HUES6 (cell line): ENCODE measurements around the gene SLC38A9.
"Not testable (repeated sequence)": the region's sequence is repeated elsewhere in the genome, so short reads cannot be mapped to it uniquely, and the experiment has no call there.

ENCODE experiments used
- H3K27ac ChIP-seq: 2 replicates; pipeline ENCODE4 v1.7.0; 2013; ENCODE audit warnings: low read depth, mild to moderate bottlenecking, low read length, inconsistent platforms
- H3K27me3 ChIP-seq: 2 replicates; pipeline ENCODE4 v1.6.1; 2013; ENCODE audit warnings: low read length; ENCODE audit not compliant: control insufficient read depth, insufficient read depth
- H3K36me3 ChIP-seq: 2 replicates; pipeline ENCODE4 v1.6.1; 2013; ENCODE audit warnings: low read length; ENCODE audit not compliant: control insufficient read depth, insufficient read depth
- H3K4me1 ChIP-seq: 2 replicates; pipeline ENCODE4 v1.6.1; 2013; ENCODE audit warnings: low read length; ENCODE audit not compliant: control insufficient read depth, insufficient read depth
- H3K4me3 ChIP-seq: 2 replicates; pipeline ENCODE4 v1.5.1; 2013; ENCODE audit warnings: low read depth, low read length
- H3K9ac ChIP-seq: one replicate; pipeline ENCODE4 v1.6.1; 2013; ENCODE audit warnings: mild to moderate bottlenecking, low read length
- H3K9me3 ChIP-seq: 2 replicates; pipeline ENCODE4 v1.6.1; 2013; ENCODE audit warnings: low read depth, low read length; ENCODE audit not compliant: control insufficient read depth, insufficient read depth

The SLC38A9 gene

DNA sequence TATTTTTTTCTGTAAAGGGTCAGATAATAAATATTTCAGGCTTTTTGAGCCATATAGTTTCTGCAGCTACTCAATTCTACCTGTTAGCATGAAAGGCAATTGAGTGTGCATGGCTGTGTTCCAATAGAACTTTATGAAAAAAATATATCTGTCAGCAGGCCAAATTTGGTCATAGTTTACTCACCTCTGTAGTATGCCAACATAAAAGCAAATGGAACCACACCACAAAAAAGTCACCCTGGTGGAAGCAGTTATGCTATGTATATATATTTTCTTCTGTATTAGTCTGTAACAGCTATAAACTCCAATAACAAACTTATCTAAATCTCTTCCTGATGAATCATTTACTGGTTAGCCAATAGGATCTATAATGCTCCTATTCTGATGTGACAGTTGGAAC, 3.4 kb downstream of the SLC38A9 start:
- H3K27ac ChIP-seq: no peak overlapping the region
- H3K4me1 ChIP-seq: 0 out of 2 replicates have a peak, but pooled peaks cover 3% of the 10 kb centered on the region
- H3K4me3 ChIP-seq: no peak overlapping the region

DNA sequence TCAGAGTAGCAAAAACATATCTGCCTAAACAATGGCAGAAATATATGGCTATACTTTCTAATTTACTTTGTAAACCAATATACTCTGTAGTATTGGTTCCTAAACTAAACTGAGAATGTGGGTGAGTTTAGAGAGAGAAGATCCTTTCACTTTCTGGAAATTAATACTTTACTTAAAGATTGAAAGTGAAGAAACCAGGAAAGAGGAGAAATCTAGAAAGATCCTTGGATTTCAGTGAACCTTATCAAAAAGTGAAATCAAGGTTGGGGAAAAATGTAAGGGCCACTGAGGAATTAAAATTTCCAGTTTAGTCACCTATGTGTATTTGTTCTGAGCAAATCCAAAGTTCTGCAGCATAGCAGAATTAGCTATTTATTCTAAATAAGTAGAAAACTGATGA, 5.9 kb downstream of the SLC38A9 start:
- Histone ChIP-seq H3K9me3 (no peaks in the 10 kb centered on the region), H3K4me3 (no peak overlapping the region), H3K36me3 (peaks cover 27% of the 10 kb centered on the region), H3K27ac (no peak overlapping the region), H3K27me3 (no peaks in the 10 kb centered on the region), H3K4me1 (0 out of 2 replicates have a peak, but pooled peaks cover under 1% of the 10 kb centered on the region), H3K9ac (no peak overlapping the region)

More for the DNA sequence above, 3.4 kb downstream of the SLC38A9 start:
- Histone ChIP-seq H3K36me3 (peaks cover 16% of the 10 kb centered on the region), H3K9ac (no peak overlapping the region), H3K9me3 (no peaks in the 10 kb centered on the region), H3K27me3 (no peaks in the 10 kb centered on the region)

DNA sequence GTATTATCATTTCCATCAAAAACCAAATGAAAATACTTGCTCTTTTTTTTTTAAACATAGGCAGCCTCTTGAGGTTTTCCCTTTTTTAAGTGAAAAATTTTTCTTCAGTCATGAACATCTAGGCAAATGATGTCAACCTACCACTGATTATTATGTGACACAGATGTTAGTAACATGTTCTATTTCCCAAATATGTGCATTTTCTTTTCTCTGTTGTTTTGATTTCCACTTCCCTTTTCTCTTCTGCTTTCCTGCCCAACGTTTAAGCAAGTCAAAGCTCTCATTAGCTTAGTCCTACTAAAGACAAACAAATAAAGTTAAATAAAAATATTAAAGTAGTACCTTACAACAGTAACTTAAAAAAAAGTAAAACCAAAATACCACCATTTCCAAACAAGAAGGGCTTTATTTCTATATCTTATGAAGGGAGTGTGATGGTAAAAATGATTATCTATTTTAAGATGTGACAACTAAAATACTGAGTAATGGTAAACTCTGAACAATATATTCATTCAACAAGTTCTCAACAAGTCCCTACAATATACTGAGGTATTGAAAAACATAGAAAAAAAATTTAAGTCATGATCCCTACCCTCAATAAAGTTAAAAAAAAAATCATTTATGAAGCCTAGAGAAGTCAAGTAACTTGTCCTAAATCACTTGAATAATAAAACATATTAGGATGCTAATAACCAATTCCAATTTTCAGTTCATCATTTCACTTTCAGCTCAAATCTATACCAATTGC, 9.4 kb downstream of the SLC38A9 start:
- Histone ChIP-seq H3K27me3 (no peaks in the 10 kb centered on the region), H3K4me1 (no peaks in the 10 kb centered on the region), H3K4me3 (no peak overlapping the region), H3K9me3 (peaks cover 7% of the 10 kb centered on the region), H3K27ac (no peak overlapping the region), H3K9ac (no peak overlapping the region), H3K36me3 (peaks cover 30% of the 10 kb centered on the region)

DNA sequence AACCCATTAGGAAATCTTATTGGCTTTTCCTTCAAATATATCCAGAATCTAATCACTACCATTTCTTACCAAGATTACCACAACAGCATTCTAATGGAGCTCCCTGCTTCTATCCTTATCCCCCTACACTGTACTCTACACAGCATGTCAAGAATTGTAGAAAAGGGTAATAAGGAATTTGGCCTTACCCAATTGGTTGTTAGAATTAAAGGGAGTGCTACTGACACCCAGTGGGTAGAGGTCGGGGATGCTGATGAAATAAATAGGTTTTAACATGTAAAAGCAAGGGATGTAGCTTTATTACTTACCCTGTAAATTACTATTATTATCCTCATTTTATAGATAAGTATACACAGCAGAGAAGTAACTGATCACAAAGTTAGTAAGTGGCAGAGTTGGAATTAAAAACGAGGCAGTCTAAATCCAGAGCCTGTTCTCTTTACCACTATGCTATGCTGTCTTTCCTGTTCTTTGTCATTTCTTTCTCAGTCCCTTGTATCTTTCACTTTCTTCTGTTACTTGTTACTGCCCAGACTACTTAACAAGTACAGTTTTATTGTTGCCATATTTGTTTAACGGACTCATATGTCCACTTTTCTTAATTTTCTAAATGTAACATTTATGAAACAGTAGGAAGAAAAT, 10.5 kb downstream of the SLC38A9 start:
- H3K27me3 ChIP-seq: no peaks in the 10 kb centered on the region
- H3K9ac ChIP-seq: no peak overlapping the region
- no peaks in the 10 kb centered on the region for H3K4me1 ChIP-seq
- H3K27ac ChIP-seq: no peak overlapping the region
- peaks cover 37% of the 10 kb centered on the region for H3K36me3 ChIP-seq
- H3K4me3 ChIP-seq: no peak overlapping the region
- peaks cover 12% of the 10 kb centered on the region for H3K9me3 ChIP-seq

DNA sequence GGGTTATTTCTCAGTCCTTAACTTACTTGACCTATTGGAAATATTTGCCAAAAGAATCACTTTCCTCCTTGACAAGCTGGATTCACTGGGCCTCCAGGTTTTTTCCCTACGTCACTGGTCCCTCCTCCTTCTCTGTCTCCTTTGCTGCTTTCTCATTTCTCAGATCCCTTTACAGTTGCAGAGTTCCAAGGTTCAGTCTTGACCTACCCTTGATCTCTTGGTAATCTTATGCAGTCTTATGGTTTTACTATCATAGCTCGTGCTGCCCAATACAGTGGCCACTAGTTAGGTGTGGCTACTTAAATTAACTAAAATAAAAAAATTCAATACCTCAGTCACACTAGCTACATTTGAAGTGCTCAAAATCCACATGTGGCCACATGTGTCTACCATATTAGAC, 11.4 kb downstream of the SLC38A9 start:
- H3K27ac ChIP-seq: no peak overlapping the region
- peaks cover 37% of the 10 kb centered on the region for H3K36me3 ChIP-seq
- H3K4me1 ChIP-seq: no peaks in the 10 kb centered on the region

DNA sequence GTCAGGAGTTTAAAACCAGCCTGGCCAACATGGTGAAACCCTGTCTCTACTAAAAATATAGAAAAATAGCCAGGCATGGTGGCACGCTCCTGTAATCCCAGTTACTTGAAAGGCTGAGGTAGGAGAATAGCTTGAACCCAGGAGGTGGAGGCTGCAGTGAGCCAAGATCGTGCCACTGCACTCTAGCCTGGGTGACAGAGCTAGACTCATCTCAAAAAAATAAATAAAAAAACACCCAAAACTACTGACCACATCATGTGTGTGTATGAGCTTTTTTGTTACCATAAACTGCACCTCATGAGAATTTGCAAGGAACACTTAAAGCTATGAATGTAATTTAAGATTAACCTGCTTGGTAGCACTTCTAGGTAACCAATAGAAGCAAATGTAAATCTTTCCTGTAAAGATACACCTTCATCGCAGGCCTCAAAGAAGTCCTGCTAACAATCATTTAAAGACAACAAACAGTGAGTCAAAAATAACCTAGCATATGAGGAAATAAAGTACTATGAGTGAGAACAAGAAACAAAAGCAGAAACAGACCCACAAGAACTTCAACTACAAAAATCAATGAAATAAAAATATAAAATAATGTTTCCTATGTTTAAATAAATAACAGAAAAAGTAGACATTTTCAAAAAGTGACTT, 13.0 kb downstream of the SLC38A9 start:
- no peaks in the 10 kb centered on the region for H3K27me3 ChIP-seq
- no peak overlapping the region for H3K9ac ChIP-seq
- peaks cover 12% of the 10 kb centered on the region for H3K9me3 ChIP-seq
- no peak overlapping the region for H3K4me3 ChIP-seq
- no peaks in the 10 kb centered on the region for H3K4me1 ChIP-seq
- no peak overlapping the region for H3K27ac ChIP-seq
- H3K36me3 ChIP-seq: peaks cover 37% of the 10 kb centered on the region

More for the DNA sequence above, 11.4 kb downstream of the SLC38A9 start:
- Histone ChIP-seq H3K27me3 (no peaks in the 10 kb centered on the region), H3K9ac (no peak overlapping the region), H3K9me3 (peaks cover 12% of the 10 kb centered on the region), H3K4me3 (no peak overlapping the region)

DNA sequence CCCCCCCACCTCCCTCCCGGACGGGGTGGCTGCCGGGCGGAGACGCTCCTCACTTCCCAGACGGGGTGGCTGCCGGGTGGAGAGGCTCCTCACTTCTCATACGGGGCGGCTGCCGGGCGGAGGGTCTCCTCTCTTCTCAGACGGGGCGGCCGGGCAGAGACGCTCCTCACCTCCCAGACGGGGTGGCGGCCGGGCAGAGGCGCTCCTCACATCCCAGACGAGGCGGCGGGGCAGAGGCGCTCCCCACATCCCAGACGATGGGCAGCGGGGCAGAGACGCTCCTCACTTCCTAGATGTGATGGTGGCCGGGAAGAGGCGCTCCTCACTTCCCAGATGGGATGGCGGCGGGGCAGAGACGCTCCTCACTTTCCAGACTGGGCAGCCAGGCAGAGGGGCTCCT, 15.4 kb downstream of the SLC38A9 start:
- peaks cover 12% of the 10 kb centered on the region for H3K9me3 ChIP-seq
- not testable (repeated sequence) for H3K4me1 ChIP-seq, H3K9ac ChIP-seq

DNA sequence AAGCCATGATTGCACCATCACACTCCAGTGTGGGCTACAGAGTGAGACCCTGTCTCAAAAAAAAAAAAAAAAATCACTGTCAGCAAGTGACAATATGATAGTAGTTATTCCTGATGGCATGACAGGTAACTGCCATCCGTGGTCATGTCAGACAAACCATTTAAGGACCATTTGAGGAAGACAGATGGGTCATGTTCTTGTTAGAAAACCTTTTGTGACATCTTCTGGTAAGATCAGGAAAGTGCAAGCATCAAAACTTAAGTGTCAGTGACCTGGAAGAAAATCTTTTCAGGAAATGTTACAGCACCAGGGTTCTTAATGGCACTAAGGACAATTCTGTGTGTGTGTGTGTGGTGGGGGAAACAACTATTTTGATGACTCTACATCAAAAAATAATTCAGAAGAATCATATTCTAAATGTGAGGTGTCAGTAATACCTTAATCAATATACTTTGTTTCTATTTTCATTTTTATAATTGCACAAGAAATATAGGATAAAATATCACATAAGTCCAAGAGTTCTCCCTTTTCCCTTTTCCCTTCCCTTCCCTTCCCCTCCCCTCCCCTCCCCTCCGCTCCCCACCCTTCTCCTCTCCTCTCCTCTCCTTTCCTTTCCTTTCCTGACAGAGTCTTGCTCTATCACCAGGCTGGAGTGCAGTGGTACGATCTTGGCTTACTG, 17.8 kb downstream of the SLC38A9 start:
- H3K36me3 ChIP-seq: peaks cover 19% of the 10 kb centered on the region
- no peaks in the 10 kb centered on the region for H3K27me3 ChIP-seq
- no peak overlapping the region for H3K9ac ChIP-seq
- H3K4me1 ChIP-seq: peaks cover 22% of the 10 kb centered on the region
- H3K4me3 ChIP-seq: no peak overlapping the region
- no peak overlapping the region for H3K27ac ChIP-seq
- peaks cover 12% of the 10 kb centered on the region for H3K9me3 ChIP-seq

More for the DNA sequence above, 15.4 kb downstream of the SLC38A9 start:
- not testable (repeated sequence) for H3K4me3 ChIP-seq, H3K27ac ChIP-seq, H3K27me3 ChIP-seq
- H3K36me3 ChIP-seq: peaks cover 24% of the 10 kb centered on the region

DNA sequence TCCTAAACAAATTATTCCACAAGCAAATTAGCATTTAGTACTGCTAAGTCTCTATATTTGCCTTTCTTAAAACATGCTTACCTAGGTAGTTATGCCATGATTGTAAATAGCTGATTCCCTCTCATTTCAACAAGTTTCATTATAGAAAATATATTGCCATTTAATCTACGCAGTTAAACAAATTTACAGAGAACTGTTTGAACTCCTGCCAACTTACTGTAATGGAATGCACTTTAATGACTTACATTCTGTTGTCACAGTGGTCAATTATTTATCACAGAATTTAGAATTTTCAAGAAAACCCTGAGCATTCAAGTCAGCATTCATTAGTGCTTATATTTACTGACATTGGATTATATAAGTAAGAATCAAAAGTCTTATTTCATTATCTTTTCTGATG, 19.6 kb downstream of the SLC38A9 start:
- H3K4me1 ChIP-seq: peaks cover 22% of the 10 kb centered on the region
- H3K27me3 ChIP-seq: no peaks in the 10 kb centered on the region
- H3K36me3 ChIP-seq: peaks cover 5% of the 10 kb centered on the region
- H3K9ac ChIP-seq: no peak overlapping the region
- no peak overlapping the region for H3K4me3 ChIP-seq
- H3K9me3 ChIP-seq: peaks cover 4% of the 10 kb centered on the region; the same call in 1 of the 2 replicates
- no peak overlapping the region; the same call in 1 of the 2 replicates for H3K27ac ChIP-seq

DNA sequence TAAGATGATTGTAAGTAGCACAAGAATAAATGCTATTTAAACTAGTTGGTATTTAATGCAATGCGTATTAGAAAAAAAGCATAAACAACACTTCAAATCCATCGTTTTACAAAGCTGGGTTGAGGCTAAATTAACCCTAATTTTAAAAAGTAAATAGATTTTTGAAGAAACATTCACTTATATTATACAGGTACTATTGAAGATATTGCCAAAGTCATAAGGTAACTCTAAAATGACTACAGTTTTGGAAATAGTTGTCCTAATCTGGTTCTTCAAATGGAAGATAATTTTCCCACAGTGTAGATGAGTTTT, 20.1 kb downstream of the SLC38A9 start:
- H3K27ac ChIP-seq: no peak overlapping the region
- H3K27me3 ChIP-seq: no peaks in the 10 kb centered on the region
- no peaks in the 10 kb centered on the region for H3K9me3 ChIP-seq
- peaks cover 22% of the 10 kb centered on the region for H3K4me1 ChIP-seq
- no peak overlapping the region for H3K9ac ChIP-seq
- no peak overlapping the region for H3K4me3 ChIP-seq
- peaks cover under 1% of the 10 kb centered on the region for H3K36me3 ChIP-seq
